Muscle of back (tissue), 11 donors: ENCODE measurements around the gene BCL2L13. TPM values are rescaled to one million over a fixed set of nuclear protein-coding genes. Genes with fewer than 3 reads are reported as not detected.
A peak's percentile ranks its signal among the peaks of the same experiment; 100 is the strongest.

Source experiments
- DNase-seq, 3 donors: peaks; one replicate each; pipeline versions ENCODE4 v3.0.0 to v3.0.0-alpha.2; 2013
- polyA plus RNA-seq, 10 donors: library from polyadenylated mRNA; unstranded; fragments of 120-200 nt; gene quantifications; one replicate each; pipeline ENCODE4 v1.2.1, GENCODE V29; 2013; ENCODE audit not compliant: insufficient read length in 10 of 10

Gene BCL2L13
- polyA plus RNA-seq, 10 donors, result 32.0 to 50.0 (median 42.4) TPM

DNA sequence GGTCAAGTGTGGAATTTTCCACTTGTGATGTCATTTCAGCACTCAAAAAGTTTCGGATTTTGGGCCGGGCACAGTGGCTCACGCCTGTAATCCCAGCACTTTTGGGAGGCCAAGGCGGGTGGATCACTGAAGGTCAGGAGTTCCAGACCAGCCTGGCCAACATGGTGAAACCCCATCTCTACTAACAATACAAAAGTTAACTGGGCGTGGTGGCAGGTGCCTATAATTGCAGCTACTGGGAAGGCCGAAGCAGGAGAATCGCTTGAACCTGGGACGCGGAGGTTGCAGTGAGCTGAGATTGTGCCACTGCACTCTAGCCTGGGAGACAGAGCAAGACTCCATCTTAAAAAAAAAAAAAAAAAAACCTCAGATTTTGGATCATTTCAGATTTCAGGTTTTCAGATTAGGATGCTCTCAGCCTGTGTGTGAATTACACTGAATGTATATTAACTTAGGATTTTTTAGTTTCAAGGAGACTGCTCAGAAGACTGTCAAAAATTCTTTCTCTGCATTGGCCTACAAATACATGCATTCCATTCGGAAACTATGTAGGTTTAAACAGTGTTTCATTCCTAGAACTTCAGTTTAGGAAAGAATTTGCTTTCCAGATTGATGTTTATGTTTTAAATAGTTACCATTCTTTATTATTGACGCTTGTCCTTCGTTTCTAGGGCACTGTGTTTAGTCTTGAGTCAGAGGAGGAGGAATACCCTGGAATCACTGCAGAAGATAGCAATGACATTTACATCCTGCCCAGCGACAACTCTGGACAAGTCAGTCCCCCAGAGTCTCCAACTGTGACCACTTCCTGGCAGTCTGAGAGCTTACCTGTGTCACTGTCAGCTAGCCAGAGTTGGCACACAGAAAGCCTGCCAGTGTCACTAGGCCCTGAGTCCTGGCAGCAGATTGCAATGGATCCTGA, 87.7 kb downstream of the BCL2L13 start:
- no peak for DNase-seq

DNA sequence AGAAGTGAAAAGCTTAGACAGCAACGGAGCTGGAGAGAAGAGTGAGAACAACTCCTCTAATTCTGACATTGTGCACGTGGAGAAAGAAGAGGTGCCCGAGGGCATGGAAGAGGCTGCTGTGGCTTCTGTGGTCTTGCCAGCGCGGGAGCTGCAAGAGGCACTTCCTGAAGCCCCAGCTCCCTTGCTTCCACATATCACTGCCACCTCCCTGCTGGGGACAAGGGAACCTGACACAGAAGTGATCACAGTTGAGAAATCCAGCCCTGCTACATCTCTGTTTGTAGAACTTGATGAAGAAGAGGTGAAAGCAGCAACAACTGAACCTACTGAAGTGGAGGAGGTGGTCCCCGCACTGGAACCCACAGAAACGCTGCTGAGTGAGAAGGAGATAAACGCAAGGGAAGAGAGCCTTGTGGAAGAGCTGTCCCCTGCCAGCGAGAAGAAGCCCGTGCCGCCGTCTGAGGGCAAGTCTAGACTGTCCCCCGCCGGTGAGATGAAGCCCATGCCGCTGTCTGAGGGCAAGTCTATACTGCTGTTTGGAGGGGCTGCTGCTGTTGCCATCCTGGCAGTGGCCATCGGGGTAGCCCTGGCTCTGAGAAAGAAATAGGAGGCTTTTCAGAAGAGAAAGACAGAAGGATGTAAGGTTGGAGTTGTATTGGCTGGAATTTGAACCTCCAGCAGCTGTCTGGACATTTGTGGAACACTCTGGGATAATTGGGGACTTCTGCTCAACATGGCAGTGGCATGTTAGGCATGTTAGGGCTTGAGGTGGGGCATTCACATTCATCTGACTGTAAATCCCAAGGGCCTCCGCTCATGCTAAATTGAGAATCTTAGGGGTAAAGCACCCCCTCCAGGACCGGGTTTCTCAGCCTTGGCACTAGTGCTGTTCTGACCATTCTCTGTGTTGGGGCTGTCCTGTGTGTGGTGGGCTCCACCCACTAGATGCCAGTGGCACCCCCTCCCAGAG, 88.7 kb downstream of the BCL2L13 start:
- no peak for DNase-seq

DNA sequence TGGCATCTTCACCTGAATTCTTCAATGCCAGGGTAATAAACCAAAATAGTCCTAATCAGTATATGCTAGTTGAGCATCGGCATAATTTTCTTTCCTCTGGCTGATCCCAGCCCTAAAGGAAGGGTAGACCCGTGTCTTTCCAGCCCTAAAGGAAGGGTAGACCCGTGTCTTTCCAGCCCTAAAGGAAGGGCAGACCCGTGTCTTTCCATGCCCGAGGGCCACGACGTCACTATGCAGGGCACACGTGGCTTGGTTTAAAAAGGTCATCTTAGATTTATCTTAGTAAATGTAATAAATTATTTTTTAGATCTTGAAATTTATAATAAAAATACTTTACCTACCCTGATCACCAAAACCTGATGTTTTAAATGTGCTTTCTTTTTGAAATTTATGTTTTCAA, 90.2 kb downstream of the BCL2L13 start:
- no peak for DNase-seq

DNA sequence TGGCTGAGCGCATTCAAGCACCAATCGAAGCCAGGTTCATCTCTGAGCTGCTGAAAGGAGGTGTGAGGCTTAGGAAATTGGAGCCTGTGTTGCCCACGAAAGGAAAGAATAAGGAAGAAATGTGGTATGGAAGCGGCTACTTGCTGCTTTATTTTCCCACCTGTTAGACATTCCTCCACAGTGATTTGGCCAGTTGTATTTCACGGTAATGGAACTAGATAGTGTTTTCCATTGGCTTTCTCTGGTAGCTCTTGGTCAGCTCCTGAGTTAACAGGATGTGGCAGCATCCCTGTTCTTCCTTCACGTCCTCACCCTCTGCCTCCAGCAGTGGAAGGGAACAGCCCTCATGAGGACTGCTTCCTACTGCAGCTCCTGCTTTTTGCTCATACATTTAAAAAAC, 91.0 kb downstream of the BCL2L13 start:
- DNase-seq, result no peak

DNA sequence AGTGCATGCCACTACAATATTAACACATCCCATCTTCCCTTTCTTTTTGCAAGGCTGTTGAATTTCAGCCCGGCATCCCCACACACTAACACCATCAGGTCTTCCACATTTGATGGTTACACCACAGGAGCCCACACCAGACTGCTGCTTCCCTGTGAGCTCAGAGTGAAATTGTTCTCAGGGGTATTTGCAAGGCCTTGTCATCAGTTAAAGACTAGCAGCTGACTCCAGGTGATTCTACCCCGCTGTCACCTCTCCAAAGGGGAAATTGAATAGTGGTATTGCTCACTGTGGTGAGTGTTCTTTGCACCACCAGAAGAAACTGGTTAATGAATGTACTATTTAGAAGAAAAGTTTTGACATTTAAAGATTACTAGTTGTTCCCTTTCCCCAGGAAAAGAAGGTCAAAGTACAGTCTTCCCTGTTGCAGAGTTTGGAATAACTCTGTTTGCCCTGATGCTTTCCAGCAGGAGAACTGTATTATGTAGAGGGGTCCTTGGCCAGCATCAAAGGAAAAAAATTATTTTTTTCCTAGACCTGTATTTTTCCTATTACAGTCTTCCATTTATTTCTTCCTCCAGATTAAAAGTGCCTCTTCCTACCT, 93.8 kb downstream of the BCL2L13 start:
- no peak for DNase-seq

DNA sequence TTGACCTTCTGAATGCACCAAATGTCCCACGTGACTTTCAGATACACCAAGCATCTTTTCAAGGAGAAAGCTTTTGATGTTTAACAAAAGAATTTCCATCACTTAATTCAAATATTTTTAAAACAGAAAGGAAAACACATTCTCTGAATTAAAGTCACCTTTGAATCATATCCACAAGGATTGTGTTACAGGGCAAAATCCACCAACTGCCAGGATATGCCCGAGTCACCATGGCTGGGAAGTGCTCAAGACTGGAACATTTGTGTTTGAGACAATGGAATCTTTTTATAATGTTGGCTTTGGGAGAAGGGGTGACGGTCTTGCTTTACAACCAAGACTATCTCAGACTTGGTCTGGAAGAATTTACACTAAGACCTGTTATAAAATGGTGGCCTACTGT, 94.9 kb downstream of the BCL2L13 start:
- no peak for DNase-seq

DNA sequence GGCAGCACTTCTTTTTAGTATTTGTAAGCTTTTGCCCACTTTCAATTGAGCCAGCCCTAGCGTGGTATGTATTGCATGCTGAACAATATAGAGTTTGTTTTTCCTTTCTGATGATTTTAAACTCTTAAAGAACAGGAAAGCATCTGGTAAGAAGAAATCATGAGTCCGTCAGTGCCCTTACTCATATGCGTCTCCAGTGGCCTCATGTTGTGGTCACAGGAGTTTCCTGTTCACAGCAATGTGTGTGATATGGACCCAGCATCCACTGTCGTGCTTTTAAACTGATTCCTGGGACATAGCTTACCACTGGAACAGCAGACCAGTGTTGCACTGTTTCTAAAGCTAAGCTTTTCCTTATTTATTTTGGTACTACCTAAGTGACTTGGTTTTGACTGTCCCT, 95.6 kb downstream of the BCL2L13 start:
- DNase-seq, result no peak

DNA sequence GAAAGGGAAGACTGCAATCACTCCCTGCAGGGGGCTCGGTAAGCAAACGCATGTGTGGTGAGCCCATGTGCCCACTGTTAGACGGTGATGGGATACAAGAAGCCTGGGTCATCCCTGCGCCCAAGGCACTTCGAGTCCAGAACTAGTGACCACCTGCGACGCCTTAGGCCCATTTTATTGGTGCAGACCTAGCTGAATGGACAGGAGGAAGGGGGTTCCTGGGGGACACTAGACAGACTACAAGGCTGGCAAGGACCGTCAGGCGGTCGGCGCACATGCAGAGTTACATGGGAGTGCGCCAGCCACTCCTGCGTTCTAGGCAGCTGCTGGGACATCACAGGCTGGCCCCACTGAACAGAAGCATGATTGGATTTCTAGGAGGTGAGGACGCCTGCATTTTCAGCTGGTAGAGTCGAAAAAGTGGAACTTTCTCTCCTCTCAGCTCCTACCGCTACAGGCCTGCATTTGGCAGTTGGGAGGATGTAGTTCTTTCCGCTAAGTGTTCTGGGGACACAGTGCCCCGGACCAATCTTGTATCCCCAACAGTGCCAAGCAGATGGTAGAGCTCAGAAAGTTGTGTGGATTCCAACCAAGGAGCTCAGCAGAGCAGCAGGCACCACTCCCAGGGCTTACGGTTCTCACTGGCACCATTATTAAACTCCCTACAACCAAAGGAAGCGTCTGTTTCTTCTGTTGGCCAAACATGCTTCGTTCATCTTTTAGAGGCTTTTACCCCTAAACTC, 100.0 kb downstream of the BCL2L13 start:
- no peak for DNase-seq

DNA sequence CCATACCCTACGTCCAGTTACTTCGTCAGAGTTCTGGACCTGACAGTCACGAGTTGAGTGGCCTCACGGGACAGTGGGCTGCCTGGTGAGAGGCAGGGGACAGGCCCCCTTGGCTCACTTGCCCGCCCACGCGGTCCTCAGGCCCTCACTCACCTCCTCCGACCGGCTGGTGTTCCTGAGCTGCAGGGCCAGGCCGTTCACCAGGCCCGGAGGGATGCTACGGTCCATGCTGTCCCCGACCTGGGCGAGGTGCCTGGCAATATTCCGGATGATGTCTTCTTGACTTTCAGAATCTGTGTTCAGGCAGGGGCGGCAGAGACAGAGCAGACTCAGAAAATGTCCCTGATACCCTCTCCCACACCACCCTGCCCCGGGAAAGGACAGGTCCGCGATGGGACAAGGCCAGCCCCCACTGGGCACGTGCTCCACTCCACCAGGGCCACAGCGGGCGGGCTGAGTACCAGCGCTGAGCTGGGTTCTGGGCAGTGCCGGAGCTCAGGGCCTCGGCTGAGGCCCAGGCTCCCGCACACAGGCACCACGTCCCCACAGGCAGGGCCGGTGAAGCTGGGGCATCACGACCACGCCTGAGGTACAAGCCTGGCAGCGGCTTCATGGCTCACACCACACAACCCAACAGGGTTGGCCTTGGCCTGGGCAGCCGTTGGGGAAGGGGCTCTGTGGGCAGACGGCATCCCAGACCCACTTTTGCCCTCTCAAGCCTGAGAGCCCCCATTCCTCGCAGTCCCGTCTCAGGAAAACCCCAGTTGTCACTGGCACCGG, 100.8 kb downstream of the BCL2L13 start:
- no peak for DNase-seq

DNA sequence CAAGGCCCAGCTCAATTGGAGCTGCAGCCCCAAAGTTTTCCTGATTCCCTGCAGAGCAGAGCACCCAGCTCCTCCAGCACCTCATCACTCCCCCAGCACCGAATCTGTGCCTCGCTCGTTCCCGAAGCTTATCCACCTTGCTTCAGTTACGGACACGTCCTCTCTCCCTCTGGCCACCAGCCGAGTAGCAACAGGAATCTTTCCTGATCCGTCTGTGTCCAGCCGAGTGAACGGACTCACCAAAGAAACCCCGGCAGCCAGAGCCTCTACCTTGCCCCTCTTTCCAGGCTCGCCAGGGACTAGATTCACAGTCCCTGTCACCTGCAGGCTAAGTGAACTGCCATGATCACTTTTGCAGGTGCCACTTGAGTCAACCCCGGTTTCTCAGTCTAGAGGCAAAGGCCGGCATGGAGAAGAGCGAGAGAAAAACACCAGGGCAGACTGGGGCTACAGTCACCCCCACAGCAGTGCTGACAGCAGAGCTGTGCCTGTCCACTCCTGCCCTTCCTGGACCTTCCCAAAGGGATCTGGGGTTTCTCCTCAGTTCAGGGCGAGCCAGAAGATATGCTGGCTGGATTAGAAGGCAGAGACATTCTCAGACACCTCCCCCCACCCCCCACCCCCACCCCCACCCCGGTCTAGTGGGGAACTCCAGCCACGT, 103.4 kb downstream of the BCL2L13 start:
- DNase-seq, result no peak

DNA sequence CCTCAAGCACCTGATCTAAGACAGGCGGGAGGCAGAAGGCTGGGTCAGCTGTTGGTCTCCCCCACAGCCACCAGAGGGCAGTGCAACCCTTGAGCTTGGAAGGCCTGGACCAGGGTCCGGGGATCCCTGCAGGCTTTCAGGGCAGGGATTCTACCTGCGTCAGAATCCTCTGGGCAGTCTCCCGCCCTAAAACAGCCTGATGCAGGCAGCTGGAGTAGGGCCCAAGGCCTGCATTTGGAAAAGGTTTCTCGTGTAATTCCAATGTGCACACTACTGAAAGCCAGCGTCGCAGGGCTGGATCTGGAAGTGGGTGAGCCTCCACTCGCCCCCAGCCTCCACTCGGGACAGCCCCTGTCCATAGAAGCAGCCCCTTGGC, 104.0 kb downstream of the BCL2L13 start:
- peak; percentile 41 to 72 (median 56) for DNase-seq

DNA sequence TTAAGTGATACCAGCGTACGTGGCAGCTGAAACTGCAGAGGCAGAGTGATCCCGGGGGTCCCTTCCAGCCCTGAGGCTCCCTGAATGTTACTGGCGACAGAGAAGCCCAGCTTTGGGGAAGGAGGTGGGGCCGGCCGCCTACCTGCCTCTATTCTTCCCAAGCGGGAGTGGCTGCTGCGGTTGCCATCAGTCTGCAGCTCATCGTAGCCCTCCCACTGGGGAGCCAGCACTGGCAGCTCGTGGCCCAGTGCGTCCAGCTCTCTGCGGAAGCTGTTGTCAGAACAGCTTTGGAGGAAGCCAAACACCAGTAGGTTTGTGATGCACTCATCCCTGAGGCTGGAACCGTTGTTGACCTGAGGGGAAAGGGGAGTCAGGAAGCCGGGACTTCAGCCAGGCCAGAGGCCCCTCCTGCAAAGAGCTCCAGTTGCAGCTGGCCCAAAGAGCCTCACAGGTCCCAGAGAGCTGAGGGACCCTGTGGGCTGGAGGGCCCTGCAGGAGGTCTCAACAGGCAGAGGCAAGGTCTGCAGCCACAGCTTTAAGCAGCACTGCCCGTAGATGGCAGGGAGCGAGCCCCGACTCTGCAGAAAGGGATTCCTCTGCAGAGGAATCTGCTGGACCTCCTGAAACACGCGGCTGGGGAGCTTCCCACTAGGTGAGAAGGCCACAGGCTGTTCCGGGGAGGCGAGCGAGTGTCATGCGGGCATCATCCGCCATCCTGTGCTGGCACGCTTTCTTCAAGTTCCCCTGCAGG, 105.3 kb downstream of the BCL2L13 start:
- DNase-seq, result peak in 1 of 3 donors; percentile 42

DNA sequence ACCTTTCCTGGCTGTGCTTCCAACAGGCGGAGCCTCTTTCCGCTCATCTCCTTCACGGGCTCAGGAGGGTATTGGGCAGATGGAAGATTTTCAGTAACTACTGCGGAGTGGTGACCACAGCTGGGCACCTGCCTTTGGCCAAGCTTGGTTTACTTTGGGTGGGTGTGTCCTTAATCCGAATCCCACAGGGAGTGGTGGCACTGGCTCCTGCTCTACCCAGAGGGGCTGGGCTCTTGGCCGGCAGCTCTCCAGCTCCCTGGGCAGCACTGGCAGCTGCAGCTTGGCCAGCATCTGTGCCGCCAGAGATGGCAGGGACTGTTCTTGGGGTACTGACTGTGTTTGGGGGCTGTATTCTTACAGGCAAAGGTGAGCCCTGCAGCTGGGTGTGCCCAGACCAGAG, 105.9 kb downstream of the BCL2L13 start:
- no peak for DNase-seq

DNA sequence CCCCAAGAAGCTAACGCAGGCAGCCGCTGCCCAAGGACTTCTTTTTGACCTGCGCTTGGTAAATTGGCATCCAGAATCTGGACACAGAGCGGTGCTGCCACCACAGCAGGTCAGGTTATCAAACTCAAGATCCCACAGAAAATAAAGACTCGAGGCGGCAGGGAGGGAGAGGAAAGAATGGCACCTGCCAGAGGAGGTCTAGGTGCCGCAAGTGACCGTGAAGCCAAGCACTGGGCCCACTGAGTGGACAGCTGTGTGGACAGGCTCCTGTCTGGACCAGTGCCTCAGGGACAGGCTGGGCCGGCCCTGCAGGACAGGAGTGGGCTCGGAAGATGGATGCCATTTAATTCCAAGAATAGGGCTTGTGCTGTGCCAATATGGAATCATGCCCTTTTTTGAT, 108.4 kb downstream of the BCL2L13 start:
- DNase-seq, result no peak

DNA sequence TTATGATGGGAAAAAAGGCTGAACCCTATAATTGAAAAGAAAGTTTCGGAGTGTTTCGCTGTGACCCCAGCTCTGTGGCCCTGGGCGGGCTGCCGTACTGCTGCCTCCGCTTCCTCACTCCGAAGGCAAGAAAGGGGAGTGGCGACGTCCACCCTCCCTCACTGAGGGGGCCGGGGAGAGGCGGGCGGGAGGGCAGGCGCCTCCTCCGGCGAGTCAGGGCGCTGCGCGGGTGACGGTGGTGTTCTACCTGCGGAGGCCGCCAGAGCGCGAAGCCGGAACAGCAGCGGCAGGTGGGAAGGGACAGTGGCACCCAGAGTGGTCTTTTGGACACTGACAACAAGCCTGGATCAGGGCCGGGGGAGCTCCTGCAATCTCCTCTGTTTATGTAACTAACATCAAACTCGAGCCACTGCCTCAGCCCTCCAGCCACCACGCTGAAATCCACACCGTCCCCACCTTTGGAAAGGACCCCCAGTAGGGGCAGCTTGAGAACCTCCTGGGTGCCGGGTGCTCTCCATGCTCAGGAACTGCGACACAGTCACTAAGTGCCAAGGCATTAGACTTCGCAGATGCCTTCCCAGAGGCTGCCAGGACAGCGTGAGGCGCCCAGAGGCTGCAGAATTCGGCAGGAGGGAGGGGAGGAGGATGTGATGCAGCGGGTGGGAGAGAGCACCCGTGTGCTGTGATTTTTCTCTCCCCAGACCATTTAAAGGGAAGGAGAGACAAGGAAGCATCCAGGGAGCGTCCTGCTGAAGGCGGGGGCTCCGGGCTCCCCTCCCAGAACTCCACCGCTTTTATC, 110.2 kb downstream of the BCL2L13 start:
- DNase-seq, result no peak

DNA sequence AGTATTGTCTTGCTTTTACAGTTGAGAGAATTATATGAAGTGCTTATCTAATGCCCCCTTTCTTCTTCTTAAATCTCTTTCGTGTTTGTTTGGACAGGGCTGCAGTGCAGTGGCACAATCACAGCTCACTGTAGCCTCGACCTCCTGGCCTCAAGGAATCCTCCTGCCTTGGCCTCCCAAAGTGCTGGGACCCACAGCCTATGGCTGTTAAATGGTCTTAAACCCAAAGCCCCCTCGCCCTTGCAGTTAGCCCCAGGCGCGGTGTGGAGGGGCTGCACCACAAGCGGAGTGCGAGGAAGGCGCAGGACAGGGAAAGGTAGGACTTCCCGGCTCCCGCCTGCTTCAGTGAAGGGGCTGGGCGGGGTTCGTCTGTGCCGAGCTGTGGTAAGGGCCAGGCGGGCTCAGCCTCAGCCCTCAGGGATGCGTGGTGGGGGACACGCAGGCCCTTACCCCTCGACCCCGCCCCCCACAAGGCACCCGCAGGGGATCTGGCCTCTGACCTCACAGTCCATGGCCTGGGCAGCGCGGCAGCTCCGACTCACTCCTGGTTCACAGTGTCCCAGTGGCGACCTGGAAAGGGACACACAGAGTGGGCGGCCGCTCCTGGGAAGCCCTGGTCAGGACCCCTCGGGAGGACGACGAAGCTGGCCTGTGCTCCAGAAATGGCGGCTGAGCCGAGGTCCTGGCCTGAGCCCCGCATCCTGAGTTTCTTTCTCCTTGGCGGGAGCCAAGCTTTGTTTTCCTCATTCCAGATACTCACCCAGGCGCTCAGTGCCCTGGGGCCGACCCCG, 111.2 kb downstream of the BCL2L13 start:
- no peak for DNase-seq

DNA sequence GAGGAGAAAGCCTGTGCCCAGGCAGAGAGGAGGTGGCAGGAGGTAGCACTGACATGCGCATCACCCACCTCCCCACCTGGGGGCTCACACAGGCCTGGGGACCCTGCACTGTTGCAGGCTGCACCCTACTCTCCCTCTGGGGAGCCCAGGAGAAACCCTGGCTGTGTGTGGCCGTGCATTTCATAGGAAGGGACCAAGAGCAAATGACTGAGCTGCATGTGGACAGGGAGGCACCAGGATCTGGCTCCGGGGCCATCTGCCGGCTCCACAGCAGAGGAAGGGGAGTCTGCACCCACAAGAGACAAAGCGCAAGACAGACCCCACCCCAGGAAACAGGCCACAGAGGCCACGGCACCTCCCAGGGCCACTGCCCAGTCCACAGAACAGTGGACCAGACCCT, 113.0 kb downstream of the BCL2L13 start:
- no peak for DNase-seq
